K562 (cell line): Measurements from ENCODE around the gene KRTAP5-7. TPM values are rescaled to one million over a fixed set of nuclear protein-coding genes. Genes with fewer than 3 reads are reported as not detected.

Experiments used
- ATAC-seq: fragments of 200-7000 bp; cut with Tn5 transposase; 3 replicates; pipeline ENCODE4 v1.9.1; 2020; ENCODE audit warnings: moderate library complexity
- BruUV-seq: library from RNA; stranded (reverse); fragments of 400-500 nt; replicated peaks from 2 replicates; lab custom pipeline; 2021; lab: Mats Ljungman, UMichigan
- CTCF ChIA-PET: fragments of 300-600 bp; formaldehyde crosslinking; extraction: SDS; loops from one replicate; lab custom pipeline; 2021; ENCODE audit warnings: low intra/inter-chr PET ratio; lab: Yijun Ruan, JAX
- POLR2A ChIA-PET: fragments of 300-600, 350-650 bp; sonication (Branson Sonifier 250); formaldehyde crosslinking; extraction: SDS; loops from one replicate; lab custom pipeline; 2021; ENCODE audit warnings: antibody characterized with exemption, inconsistent platforms; lab: Yijun Ruan, JAX
- DNase-seq, 4 experiments: peaks; one replicate each; pipeline versions ENCODE4 v3.0.0 to v3.0.0-alpha.2; 2011 to 2018; ENCODE audit warnings: low spot score in 3 of 4, mixed read lengths in 3 of 4; ENCODE audit errors: extremely low read depth in 1 of 4
- FAIRE-seq: peaks from 2 replicates; lab custom pipeline; 2011; peaks lifted over from hg19 to GRCh38; lab: Jason Lieb, UNC
- H2AFZ ChIP-seq: 2 replicates; pipeline ENCODE4 v1.6.0; 2011; ENCODE audit warnings: low read depth, low read length, control low read depth, inconsistent platforms
- H3K27ac ChIP-seq: fragments of 200-600 bp; 3 replicates; pipeline ENCODE4 v1.8.0; 2011; ENCODE audit warnings: low read depth, mild to moderate bottlenecking, control low read depth, inconsistent platforms, low read length, moderate library complexity, mixed read lengths; ENCODE audit errors: extremely low read depth
- H3K27me3 ChIP-seq, 2 experiments: fragments of 300-600 bp in 1 of 2; 2 replicates in 1 of 2; 3 replicates in 1 of 2; pipeline versions ENCODE4 v1.6.0 to v1.8.0; 2011; ENCODE audit warnings: inconsistent platforms in 2 of 2, low read length in 2 of 2, mild to moderate bottlenecking in 1 of 2, mixed read lengths in 1 of 2, moderate library complexity in 1 of 2; ENCODE audit not compliant: control insufficient read depth in 2 of 2, insufficient read depth in 2 of 2
- H3K36me3 ChIP-seq: fragments of 300-600 bp; 3 replicates; pipeline ENCODE4 v1.8.0; 2011; ENCODE audit warnings: mild to moderate bottlenecking, low read length, inconsistent platforms; ENCODE audit not compliant: control insufficient read depth, insufficient read depth
- H3K4me1 ChIP-seq, 2 experiments: fragments of 200-600 bp in 1 of 2; replicated peaks in 1 of 2; 2 replicates in 1 of 2; 3 replicates in 1 of 2; pipeline versions ENCODE4 v1.5.1 to v1.8.0; 2011; ENCODE audit warnings: inconsistent platforms in 2 of 2, low read length in 2 of 2, mild to moderate bottlenecking in 1 of 2, mixed read lengths in 1 of 2, moderate library complexity in 1 of 2; ENCODE audit not compliant: control insufficient read depth in 2 of 2, insufficient read depth in 2 of 2
- H3K4me2 ChIP-seq: 2 replicates; pipeline ENCODE4 v1.6.1; 2011; ENCODE audit warnings: low read length, control low read depth, inconsistent platforms, mixed read lengths; ENCODE audit not compliant: insufficient read depth
- H3K4me3 ChIP-seq: fragments of 200-600 bp; sonication (generic), shearing (Covaris generic); 2 replicates; pipeline ENCODE4 v1.5.1; 2016; ENCODE audit warnings: control low read depth, inconsistent platforms
- H3K79me2 ChIP-seq: fragments of 200-600 bp; 3 replicates; pipeline ENCODE4 v1.8.0; 2011; ENCODE audit warnings: low read length, inconsistent platforms; ENCODE audit not compliant: control insufficient read depth, insufficient read depth
- H3K9ac ChIP-seq, 2 experiments: 2 replicates each; pipeline versions ENCODE4 v1.6.0 to v1.6.1; 2011; ENCODE audit warnings: low read depth in 2 of 2, low read length in 2 of 2, control low read depth in 1 of 2, inconsistent platforms in 1 of 2, mild to moderate bottlenecking in 1 of 2, mixed read lengths in 1 of 2; ENCODE audit not compliant: insufficient read depth in 1 of 2
- H3K9me1 ChIP-seq: one replicate; pipeline ENCODE4 v1.6.0; 2011; ENCODE audit warnings: inconsistent platforms, mild to moderate bottlenecking, low read length, moderate library complexity; ENCODE audit not compliant: control insufficient read depth, insufficient read depth
- H3K9me3 ChIP-seq: replicated peaks from 2 replicates; pipeline ENCODE4 v1.5.1; 2011; ENCODE audit warnings: low read depth, low read length, inconsistent platforms; ENCODE audit not compliant: control insufficient read depth, insufficient read depth
- H4K20me1 ChIP-seq: replicated peaks from 2 replicates; pipeline ENCODE4 v1.6.1; 2011; ENCODE audit warnings: low read length, inconsistent platforms, mixed read lengths; ENCODE audit not compliant: control insufficient read depth, insufficient read depth
- CHCHD3 ChIP-seq: fragments of 250-450 bp; sonication (Bioruptor Pico); IDR thresholded peaks from 2 replicates; pipeline ENCODE4 v2.1.2; 2022; ENCODE audit warnings: mild to moderate bottlenecking
- ELF2 ChIP-seq: fragments of 250-450 bp; sonication (Bioruptor Pico); IDR thresholded peaks from 2 replicates; pipeline ENCODE4 v1.5.0; 2021; ENCODE audit warnings: mild to moderate bottlenecking
- FUS ChIP-seq: fragments of 200-400 bp; formaldehyde crosslinking; optimal IDR thresholded peaks from 2 replicates; pipeline ENCODE3; 2017; ENCODE audit warnings: low read depth, low read length
- MITF ChIP-seq: IDR thresholded peaks from 2 replicates; pipeline ENCODE4 v1.6.1; 2014; ENCODE audit warnings: antibody characterized with exemption
- MTA1 ChIP-seq: fragments of 450-650 bp; IDR thresholded peaks from 2 replicates; pipeline ENCODE4 v1.6.1; 2017; ENCODE audit warnings: borderline replicate concordance
- NR2C2 ChIP-seq, 2 experiments: fragments of 200-800 bp in 1 of 2; sonication (Bioruptor generic) in 1 of 2; sonication (generic) in 1 of 2; formaldehyde crosslinking in 1 of 2; IDR thresholded peaks; 2 replicates each; pipeline versions ENCODE4 v1.6.1 to v1.8.0; 2016 to 2022; ENCODE audit warnings: mild to moderate bottlenecking in 1 of 2, missing compliant biosample characterization in 1 of 2, missing genetic modification characterization in 1 of 2, missing genetic modification reagents in 1 of 2
- POLR2AphosphoS5 ChIP-seq: IDR thresholded peaks from 2 replicates; pipeline ENCODE4 v1.6.1; 2011; ENCODE audit warnings: mild to moderate bottlenecking, low read depth, low read length, moderate library complexity; ENCODE audit not compliant: control insufficient read depth, insufficient read depth
- RFX7 ChIP-seq: fragments of 250-450 bp; sonication (Bioruptor Pico); IDR thresholded peaks from 2 replicates; pipeline ENCODE4 v1.5.1; 2021; ENCODE audit warnings: mild to moderate bottlenecking
- SOX6 ChIP-seq: fragments of 450-650 bp; IDR thresholded peaks from 2 replicates; pipeline ENCODE4 v1.6.1; 2014; ENCODE audit warnings: mild to moderate bottlenecking
- TCF3 ChIP-seq: sonication (generic); formaldehyde crosslinking; IDR thresholded peaks from 2 replicates; pipeline ENCODE4 v1.4.0; 2020; ENCODE audit warnings: mild to moderate bottlenecking, missing genetic modification reagents
- TEAD4 ChIP-seq, 2 experiments: sonication (generic) in 1 of 2; formaldehyde crosslinking in 1 of 2; IDR thresholded peaks; 2 replicates each; pipeline versions ENCODE4 v1.6.1 to v1.8.0; 2012 to 2022; ENCODE audit warnings: borderline replicate concordance in 1 of 2, inconsistent platforms in 1 of 2, low read length in 1 of 2, mild to moderate bottlenecking in 1 of 2, missing genetic modification reagents in 1 of 2
- ZFP30 ChIP-seq: fragments of 250-450 bp; sonication (Bioruptor Pico); IDR thresholded peaks from 2 replicates; pipeline ENCODE4 v1.8.0; 2022; ENCODE audit warnings: moderate library complexity, mild to moderate bottlenecking, inconsistent platforms, borderline replicate concordance
- ZNF347 ChIP-seq: fragments of 450-650 bp; formaldehyde crosslinking; IDR thresholded peaks from 2 replicates; pipeline ENCODE4 v1.4.0; 2020; ENCODE audit warnings: low read depth, mild to moderate bottlenecking, moderate library complexity
- ZNF695 ChIP-seq: fragments of 450-650 bp; formaldehyde crosslinking; IDR thresholded peaks from 2 replicates; pipeline ENCODE4 v1.4.0; 2020; ENCODE audit warnings: mild to moderate bottlenecking, moderate library complexity
- WGBS: fragments of 100-300 bp; shearing (Covaris generic); methylation state at CpG from one replicate; pipeline ENCODE4 v1.1.6; 2016; ENCODE audit warnings: low coverage, mixed read lengths; ENCODE audit not compliant: insufficient coverage; ENCODE audit errors: missing lambda C conversion rate; 5-methylcytosine and 5-hydroxymethylcytosine counted together
- in situ Hi-C: fragments of 300-500 bp; cut with MboI; formaldehyde crosslinking; loops from 4 replicates; pipeline ENCODE4 v1.15.0; 2018; ENCODE audit warnings: inconsistent platforms, mixed read lengths
- intact Hi-C: fragments of 100-400 bp; cut with micrococcal nuclease; formaldehyde crosslinking; loops from 2 replicates; pipeline ENCODE4 v1.14.2; 2022
- polyA plus RNA-seq, 8 experiments: library from polyadenylated mRNA; depleted of rRNA in 4 of 8; stranded (reverse) in 5 of 8; unstranded in 3 of 8; fragments of >200 nt; fragmentation: Nextera tagmentation in 2 of 8; fragmentation: Illumina TruSeq in 1 of 8; extraction: Ambion mirVana in 2 of 8; extraction: Trizol in 1 of 8; gene quantifications; 2 replicates each; pipeline versions ENCODE4 v1.2.1 to v1.2.3, GENCODE V29; 2011 to 2014; ENCODE audit warnings: inconsistent platforms in 1 of 8, missing spikeins in 1 of 8
- total RNA-seq, 7 experiments: library from RNA; depleted of rRNA in 6 of 7; stranded (reverse); fragments of >200 nt in 6 of 7; fragmentation: Illumina TruSeq in 2 of 7; extraction: Trizol in 2 of 7; gene quantifications; 2 replicates each; pipeline versions ENCODE4 v1.2.1 to v1.2.3, GENCODE V29; 2011 to 2021; ENCODE audit warnings: low replicate concordance in 1 of 7
- TF ChIP-seq, protein P1 (sequence below): fragments of 450-650 bp; IDR thresholded peaks from 2 replicates; pipeline ENCODE4 v1.6.1; 2016; ENCODE audit warnings: borderline replicate concordance
- TF ChIP-seq, protein P2 (sequence below): fragments of 450-650 bp; formaldehyde crosslinking; IDR thresholded peaks from 2 replicates; pipeline ENCODE4 v1.4.0; 2022; ENCODE audit warnings: missing genetic modification characterization

Gene KRTAP5-7
- total and polyA plus RNA-seq, 9 of the 15 experiments (the other 6 are each of a cell fraction or from before 2014, with no cell fraction given), result not detected

DNA sequence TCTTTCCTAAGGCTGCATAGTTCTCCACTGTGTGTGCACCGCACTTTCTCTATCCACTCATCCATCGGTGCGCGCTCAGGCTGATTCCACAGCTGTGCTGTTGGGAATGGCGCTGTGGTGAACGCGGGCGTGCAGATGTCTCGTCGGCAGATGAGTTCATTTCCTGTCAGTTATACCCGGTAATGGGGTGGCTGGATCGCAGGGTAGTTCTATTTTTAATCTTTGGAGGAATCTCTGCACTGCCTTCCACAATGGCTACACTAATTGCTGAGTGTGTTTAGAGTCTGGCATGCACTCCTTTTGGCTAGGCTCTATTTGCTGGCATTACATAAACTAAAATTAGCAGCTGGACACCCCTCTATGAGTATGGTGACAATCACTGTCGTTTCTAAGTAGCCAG is 27.9 kb upstream of the KRTAP5-7 start:
- H3K4me1 ChIP-seq, result no peaks in the 10 kb centered on the region
- no peaks in the 10 kb centered on the region for H3K9me1 ChIP-seq
- H3K36me3 ChIP-seq, result peaks cover 44% of the 10 kb centered on the region; the same call in 2 of the 3 replicates
- H3K4me3 ChIP-seq, result no peak overlapping the region
- in situ Hi-C loops (no loop called here), intact Hi-C loops (no loop called here)
- no peaks in the 10 kb centered on the region for H3K27me3 ChIP-seq
- H3K27ac ChIP-seq, result no peak overlapping the region
- H3K4me2 ChIP-seq, result no peak overlapping the region
- no TSS peak for BruUV-seq
- ATAC-seq (no peak), DNase-seq (no peak), FAIRE-seq (no peak)
- H3K9ac ChIP-seq, result no peak overlapping the region
- no peak for TF ChIP-seq MTA1
- no peak for TF ChIP-seq ZFP30 (CRISPR knock-in tag)
- TF ChIP-seq POLR2AphosphoS5, result no peak
- TF ChIP-seq ZNF695 (CRISPR knock-in tag), result no peak
- TF ChIP-seq SOX6, result no peak
- TF ChIP-seq RFX7 (CRISPR knock-in tag), result no peak
- no peak for TF ChIP-seq ELF2 (CRISPR knock-in tag)
- TF ChIP-seq MITF, result no peak
- TF ChIP-seq, protein P1, sequence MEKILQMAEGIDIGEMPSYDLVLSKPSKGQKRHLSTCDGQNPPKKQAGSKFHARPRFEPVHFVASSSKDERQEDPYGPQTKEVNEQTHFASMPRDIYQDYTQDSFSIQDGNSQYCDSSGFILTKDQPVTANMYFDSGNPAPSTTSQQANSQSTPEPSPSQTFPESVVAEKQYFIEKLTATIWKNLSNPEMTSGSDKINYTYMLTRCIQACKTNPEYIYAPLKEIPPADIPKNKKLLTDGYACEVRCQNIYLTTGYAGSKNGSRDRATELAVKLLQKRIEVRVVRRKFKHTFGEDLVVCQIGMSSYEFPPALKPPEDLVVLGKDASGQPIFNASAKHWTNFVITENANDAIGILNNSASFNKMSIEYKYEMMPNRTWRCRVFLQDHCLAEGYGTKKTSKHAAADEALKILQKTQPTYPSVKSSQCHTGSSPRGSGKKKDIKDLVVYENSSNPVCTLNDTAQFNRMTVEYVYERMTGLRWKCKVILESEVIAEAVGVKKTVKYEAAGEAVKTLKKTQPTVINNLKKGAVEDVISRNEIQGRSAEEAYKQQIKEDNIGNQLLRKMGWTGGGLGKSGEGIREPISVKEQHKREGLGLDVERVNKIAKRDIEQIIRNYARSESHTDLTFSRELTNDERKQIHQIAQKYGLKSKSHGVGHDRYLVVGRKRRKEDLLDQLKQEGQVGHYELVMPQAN, result no peak
- TF ChIP-seq ZNF347, result no peak
- TF ChIP-seq, protein P2, sequence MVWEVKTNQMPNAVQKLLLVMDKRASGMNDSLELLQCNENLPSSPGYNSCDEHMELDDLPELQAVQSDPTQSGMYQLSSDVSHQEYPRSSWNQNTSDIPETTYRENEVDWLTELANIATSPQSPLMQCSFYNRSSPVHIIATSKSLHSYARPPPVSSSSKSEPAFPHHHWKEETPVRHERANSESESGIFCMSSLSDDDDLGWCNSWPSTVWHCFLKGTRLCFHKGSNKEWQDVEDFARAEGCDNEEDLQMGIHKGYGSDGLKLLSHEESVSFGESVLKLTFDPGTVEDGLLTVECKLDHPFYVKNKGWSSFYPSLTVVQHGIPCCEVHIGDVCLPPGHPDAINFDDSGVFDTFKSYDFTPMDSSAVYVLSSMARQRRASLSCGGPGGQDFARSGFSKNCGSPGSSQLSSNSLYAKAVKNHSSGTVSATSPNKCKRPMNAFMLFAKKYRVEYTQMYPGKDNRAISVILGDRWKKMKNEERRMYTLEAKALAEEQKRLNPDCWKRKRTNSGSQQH (CRISPR knock-in tag), result no peak
- TF ChIP-seq FUS, result no peak
- TF ChIP-seq CHCHD3 (CRISPR knock-in tag), result no peak
- TF ChIP-seq TCF3 (CRISPR knock-in tag), result no peak
- TF ChIP-seq NR2C2 (CRISPR knock-in tag; IDR thresholded peaks at IDR 0.05), result no peak
- TF ChIP-seq NR2C2 (tag; IDR thresholded peaks at IDR 0.05), result no peak
- TF ChIP-seq TEAD4 (IDR thresholded peaks at IDR 0.05; ENCODE audit: low read length), result no peak
- TF ChIP-seq TEAD4 (CRISPR knock-in tag; IDR thresholded peaks at IDR 0.05; ENCODE audit: borderline replicate concordance), result no peak
- no peaks in the 10 kb centered on the region for H3K79me2 ChIP-seq
- H3K9me3 ChIP-seq, result no peaks in the 10 kb centered on the region
- ChIA-PET POLR2A (no interaction called here), CTCF (no interaction called here)
- no peaks in the 10 kb centered on the region for H4K20me1 ChIP-seq
- no peak overlapping the region for H2AFZ ChIP-seq
- 90% methylated on average over 13 of the region's 13 CpGs for WGBS
